GM12891 (cell line): Measurements from ENCODE around the gene SPHKAP.
"Not testable (repeated sequence)": the region's sequence is repeated elsewhere in the genome, so short reads cannot be mapped to it uniquely, and the experiment has no call there.

Source experiments
- DNase-seq: peaks from one replicate; pipeline ENCODE4 v3.0.0; 2011; ENCODE audit warnings: low spot score; ENCODE audit not compliant: insufficient read length
- FAIRE-seq: peaks from 2 replicates; lab custom pipeline; 2011; peaks lifted over from hg19 to GRCh38; lab: Jason Lieb, UNC
- PAX5 ChIP-seq: IDR thresholded peaks from 2 replicates; pipeline ENCODE4 v1.6.1; 2011; ENCODE audit warnings: low read length, moderate library complexity, mild to moderate bottlenecking; ENCODE audit not compliant: insufficient read depth, severe bottlenecking
- POLR2A ChIP-seq: IDR thresholded peaks from 2 replicates; pipeline ENCODE4 v1.6.1; 2011; ENCODE audit warnings: low read depth, low read length, control low read depth
- POLR2AphosphoS5 ChIP-seq: IDR thresholded peaks from 2 replicates; pipeline ENCODE4 v1.6.1; 2011; ENCODE audit warnings: low read depth, low read length, control low read depth
- POU2F2 ChIP-seq: IDR thresholded peaks from 2 replicates; pipeline ENCODE4 v1.6.1; 2011; ENCODE audit warnings: low read depth, mild to moderate bottlenecking, control low read depth, low read length, moderate library complexity
- SPI1 ChIP-seq: IDR thresholded peaks from 2 replicates; pipeline ENCODE4 v1.6.1; 2011; ENCODE audit warnings: low read depth, low read length, control low read depth
- TAF1 ChIP-seq: IDR thresholded peaks from 2 replicates; pipeline ENCODE4 v1.6.1; 2011; ENCODE audit warnings: low read depth, low read length, control low read depth

Gene SPHKAP

DNA sequence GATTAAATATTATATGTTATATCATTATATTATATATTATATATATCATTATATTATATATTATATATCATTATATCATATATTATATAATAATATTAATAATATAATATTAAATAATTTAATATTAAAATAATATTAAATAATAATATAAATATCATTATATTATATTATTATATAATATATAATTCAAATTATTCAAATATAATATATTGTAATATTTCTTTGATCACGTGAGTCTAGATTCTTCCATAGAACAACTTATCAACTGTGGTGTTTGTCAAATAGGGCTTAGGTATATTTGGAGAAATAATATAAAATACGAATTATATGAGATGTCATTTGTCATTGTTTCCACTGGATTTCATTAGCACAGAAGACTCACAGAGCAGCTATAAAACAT is 77.3 kb downstream of the SPHKAP start:
- FAIRE-seq = no peak
- TF ChIP-seq POLR2A = no peak
- TF ChIP-seq TAF1 = no peak
- TF ChIP-seq PAX5 = no peak
- TF ChIP-seq POU2F2 = no peak
- DNase-seq = no peak

DNA sequence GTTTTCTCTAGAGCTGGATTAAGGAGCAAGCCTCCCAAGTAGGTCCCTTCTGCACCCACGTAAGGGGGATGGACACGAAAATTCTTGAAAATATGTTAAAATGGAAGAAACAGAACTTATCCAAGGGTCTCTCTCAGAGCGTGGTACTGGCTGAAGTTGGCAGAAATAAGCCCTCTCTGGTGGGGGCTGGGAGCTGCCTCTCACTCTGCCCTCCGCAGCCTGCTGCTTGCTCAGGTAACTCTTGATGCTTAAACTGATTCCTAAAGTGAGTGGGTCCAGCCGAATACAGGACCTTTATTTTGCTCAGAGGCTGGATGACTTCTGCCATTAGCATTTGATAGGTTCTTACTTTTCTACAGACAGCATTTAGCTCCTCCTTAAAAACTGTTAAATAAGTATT is 78.1 kb downstream of the SPHKAP start:
- TF ChIP-seq POLR2A = no peak
- TF ChIP-seq SPI1 = no peak
- no peak for TF ChIP-seq PAX5
- TF ChIP-seq TAF1 = no peak
- TF ChIP-seq POLR2AphosphoS5 = no peak
- no peak for TF ChIP-seq POU2F2
- DNase-seq = no peak
- FAIRE-seq = no peak

DNA sequence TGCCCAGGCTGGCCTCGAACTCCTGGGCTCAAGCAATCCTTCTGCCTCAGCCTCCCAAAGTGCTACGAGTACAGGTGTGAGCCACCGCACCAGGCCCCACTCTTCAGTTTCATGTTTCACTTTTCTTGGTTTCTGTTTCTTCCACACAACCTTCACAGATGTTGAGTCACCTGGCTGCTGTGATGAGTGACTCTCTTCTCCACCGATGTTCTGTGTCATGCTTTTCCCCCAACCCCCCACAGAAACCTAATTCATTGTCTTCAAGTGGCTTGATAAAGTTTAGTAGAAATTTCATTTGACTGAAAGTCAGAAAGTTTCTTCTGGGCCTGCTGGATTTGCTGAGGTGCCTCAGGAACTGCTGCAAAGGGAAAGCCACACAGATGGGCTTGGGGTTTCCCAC is 78.5 kb downstream of the SPHKAP start:
- no peak for FAIRE-seq
- TF ChIP-seq POLR2AphosphoS5 (no peak), TAF1 (no peak), SPI1 (no peak), POU2F2 (no peak), POLR2A (no peak), PAX5 (no peak)
- DNase-seq = no peak

DNA sequence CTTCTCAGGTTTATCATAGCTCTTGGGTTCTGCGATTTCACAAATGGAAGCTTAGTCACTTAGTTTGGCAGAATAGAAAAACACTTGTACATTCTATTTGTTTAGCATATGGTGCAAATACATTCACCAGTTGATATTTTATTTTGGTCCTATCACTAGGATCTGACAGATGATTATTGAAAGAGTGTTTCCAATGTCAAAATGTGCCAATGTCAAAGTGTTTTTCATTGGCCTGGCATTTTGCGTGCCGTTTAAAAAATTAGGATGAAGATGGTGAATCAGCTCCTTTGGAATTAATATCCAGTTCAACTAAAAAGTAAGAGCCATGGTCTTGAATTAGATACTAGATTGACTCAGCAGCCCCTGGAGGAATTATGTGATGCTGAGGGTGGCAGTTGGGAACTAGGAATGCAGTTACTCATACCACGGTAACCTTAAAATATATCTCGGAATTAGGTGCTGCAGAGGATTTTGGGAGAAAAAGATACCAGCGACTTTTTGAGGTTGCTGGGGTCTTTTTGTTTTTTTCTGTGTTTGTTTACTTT is 87.0 kb downstream of the SPHKAP start:
- TF ChIP-seq POLR2AphosphoS5 = no peak
- no peak for TF ChIP-seq POU2F2
- TF ChIP-seq POLR2A = no peak
- no peak for TF ChIP-seq TAF1
- no peak for TF ChIP-seq SPI1
- TF ChIP-seq PAX5 = no peak
- FAIRE-seq = no peak
- DNase-seq = no peak

DNA sequence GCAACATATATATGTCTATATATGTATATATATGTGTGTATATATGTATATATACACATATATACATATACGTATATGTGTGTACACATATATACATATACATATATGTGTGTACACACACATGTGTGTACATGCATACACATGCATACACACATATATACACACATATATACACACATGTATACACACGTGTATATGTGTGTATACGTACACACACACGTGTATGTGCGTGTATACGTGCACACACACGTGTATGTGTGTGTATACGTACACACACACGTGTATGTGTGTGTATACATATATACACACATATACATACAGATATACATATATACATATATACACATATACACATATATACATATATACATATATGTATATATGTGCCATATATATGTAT is 89.4 kb downstream of the SPHKAP start:
- FAIRE-seq = no peak
- TF ChIP-seq SPI1 (no peak), POU2F2 (no peak), POLR2A (no peak), TAF1 (no peak), POLR2AphosphoS5 (no peak), PAX5 (no peak)
- no peak for DNase-seq

DNA sequence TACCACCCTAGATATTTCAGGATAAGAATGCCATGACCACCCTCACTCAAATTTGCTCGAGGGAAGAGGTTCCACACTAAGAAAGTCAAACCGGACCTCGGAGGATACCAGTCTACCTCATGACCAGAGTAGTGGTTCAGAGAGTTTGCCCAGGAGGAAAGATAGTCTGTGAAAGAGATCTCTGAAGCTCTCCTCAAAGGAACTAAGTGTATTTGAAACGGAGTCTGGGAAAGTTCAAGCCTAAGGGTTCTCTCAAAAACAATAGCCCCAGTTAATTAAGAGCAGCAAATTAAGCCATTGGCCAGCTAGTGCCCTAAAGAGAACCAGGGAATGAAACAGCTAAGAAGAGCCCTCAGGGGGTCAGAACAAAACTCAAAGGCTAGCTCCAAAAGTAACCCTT is 94.9 kb downstream of the SPHKAP start:
- TF ChIP-seq POLR2AphosphoS5 = no peak
- TF ChIP-seq SPI1 = no peak
- no peak for TF ChIP-seq PAX5
- no peak for TF ChIP-seq TAF1
- no peak for TF ChIP-seq POLR2A
- no peak for TF ChIP-seq POU2F2
- DNase-seq = no peak
- no peak for FAIRE-seq

DNA sequence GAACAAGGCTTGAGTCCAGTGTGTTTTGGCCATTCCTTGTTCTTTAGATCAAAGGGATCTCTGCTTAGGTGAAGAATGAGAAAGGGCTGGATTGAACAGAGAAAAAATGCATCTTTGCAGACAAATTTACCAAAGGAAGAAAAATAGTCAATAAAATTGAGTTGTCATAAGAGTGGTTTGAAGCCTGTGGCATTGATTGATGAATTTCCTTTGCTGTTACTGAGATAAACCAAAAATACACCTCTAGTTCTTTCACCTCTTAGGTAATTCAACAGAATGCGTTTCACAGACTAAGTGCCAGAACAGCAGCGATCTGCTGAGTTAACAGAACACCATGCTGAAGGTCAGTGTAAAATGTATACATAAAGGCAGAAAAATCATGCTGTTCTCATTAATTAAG is 96.8 kb downstream of the SPHKAP start:
- FAIRE-seq (no peak), DNase-seq (no peak)
- no peak for TF ChIP-seq POLR2A
- no peak for TF ChIP-seq PAX5
- TF ChIP-seq TAF1 = no peak
- TF ChIP-seq POLR2AphosphoS5 = no peak
- TF ChIP-seq SPI1 = no peak
- no peak for TF ChIP-seq POU2F2

DNA sequence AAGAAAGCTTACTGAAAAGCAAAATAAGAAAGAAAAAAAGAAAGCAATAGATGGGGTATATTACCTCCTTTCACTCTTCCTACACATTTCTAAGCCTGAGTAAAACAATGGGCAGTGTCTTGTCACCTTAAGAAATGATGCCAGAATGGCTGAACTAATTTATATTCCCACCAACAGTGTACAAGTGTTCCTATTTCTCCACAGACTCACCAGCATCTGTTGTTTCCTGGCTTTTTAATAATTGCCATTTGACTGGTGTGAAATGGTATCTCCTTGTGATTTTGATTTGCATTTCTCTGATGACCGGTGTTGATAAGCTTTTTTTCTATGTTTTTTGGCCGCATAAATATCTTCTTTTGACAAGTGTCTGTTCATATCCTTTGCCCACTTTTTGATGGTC is 98.4 kb downstream of the SPHKAP start:
- no peak for TF ChIP-seq PAX5
- TF ChIP-seq POU2F2 = no peak
- no peak for TF ChIP-seq TAF1
- TF ChIP-seq POLR2AphosphoS5 = no peak
- TF ChIP-seq SPI1 = no peak
- TF ChIP-seq POLR2A = no peak
- DNase-seq (no peak), FAIRE-seq (no peak)

DNA sequence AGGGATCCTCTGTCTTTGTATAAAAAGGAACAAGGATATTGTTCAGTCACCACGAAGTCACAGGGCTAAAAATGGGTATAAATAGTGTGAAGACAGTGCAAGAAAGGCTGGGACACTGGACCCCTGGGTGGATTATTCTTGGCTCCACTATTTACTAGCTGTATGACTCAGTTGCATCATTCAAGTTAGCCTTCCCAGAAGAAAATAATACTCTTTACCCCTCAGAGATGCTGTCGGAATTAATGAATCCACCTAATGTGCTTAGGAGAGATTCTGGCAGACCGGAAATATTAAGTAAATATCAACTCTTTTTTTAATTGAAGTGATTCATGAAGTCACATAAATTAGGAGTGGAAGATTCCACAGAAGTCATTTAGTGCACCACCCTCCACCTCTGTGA is 98.9 kb downstream of the SPHKAP start:
- no peak for DNase-seq

DNA sequence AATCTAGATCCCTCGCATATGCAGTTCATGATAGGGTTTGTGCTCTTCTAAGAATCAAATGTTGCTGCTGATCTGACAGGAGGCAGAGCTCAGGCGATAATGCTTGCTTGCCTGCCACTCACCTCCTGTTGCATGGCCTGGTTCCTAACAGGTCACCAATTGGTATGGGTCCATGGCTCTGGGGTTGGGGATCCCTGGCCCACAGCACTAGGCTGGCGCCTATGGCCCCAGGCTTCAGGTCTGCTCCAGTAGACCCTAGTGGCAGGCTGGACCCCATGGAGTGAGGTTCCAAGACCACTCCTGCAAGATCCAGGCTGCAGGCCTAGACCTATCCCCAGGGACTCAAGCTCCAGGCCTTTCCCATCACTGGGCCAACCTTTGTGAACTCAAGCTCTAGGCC is 102.3 kb downstream of the SPHKAP start:
- FAIRE-seq (no peak), DNase-seq (no peak)
- TF ChIP-seq TAF1 (no peak), SPI1 (no peak), POU2F2 (no peak), POLR2A (no peak), POLR2AphosphoS5 (no peak), PAX5 (no peak)

More for the DNA sequence above, 98.9 kb downstream of the SPHKAP start:
- no peak for TF ChIP-seq PAX5
- TF ChIP-seq POU2F2 = no peak
- TF ChIP-seq SPI1 = no peak
- TF ChIP-seq POLR2A = no peak
- TF ChIP-seq TAF1 = no peak
- TF ChIP-seq POLR2AphosphoS5 = no peak
- FAIRE-seq = no peak

DNA sequence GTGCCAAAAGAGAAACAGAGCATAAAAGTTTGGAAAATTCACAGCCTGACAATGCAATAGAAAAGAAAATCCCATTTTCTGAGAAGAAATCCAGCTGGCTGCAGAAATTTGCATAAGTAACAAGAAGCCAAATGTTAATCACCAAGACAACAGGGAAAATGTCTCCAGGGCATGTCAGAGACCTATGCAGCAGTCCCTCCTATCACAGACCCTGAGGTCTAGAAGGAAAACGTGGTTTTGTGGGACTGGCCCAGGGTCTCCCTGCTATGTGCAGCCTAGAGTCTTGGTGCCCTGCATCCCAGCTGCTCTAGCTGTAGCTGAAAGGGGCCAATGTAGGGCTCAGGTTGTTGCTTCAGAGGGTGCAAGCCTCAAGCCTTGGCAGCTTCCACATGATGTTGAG is 104.8 kb downstream of the SPHKAP start:
- DNase-seq, FAIRE-seq: not testable (repeated sequence)

DNA sequence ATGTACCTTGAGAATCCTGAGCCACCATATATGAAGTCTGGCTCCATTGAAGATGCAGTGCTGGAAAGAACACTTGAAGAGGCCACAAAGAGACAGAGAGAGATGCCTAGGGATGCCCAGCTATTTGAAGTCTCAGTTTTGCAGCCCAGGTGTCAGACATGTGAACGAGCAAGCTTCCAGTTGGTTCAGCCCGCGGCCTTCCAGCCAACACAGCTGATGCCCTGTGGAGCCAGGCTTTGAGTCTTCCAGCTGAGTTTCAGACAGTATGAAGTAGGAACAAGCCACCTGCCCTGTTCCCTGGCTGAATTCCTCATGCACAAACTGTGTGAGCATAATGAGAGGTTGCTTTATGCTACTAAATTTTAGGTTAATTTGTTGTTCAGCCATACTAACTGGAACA is 108.8 kb downstream of the SPHKAP start:
- DNase-seq (no peak), FAIRE-seq (no peak)
- TF ChIP-seq POLR2AphosphoS5 (no peak), POLR2A (no peak), SPI1 (no peak), PAX5 (no peak), POU2F2 (no peak), TAF1 (no peak)
